Effector memory CD8-positive, alpha-beta T cell (primary cell): ENCODE data around the gene EVL.
A peak's percentile ranks its signal among the peaks of the same experiment; 100 is the strongest.

ENCODE experiments used
- ATAC-seq: fragments of 150-1000 bp; cut with Tn5 transposase; replicated peaks from 2 replicates; pipeline ENCODE4 v1.10.0; 2021; ENCODE audit warnings: mild to moderate bottlenecking, moderate library complexity
- DNase-seq, 3 experiments: peaks; one replicate each; pipeline ENCODE4 v3.0.0; 2021
- H3K27ac Mint-ChIP-seq, 2 donors: one replicate each; pipeline ENCODE4 v1.8.0; 2022; ENCODE audit warnings: mild to moderate bottlenecking in 2 of 2, mixed read lengths in 2 of 2, moderate library complexity in 2 of 2
- H3K27me3 Mint-ChIP-seq, 2 donors: one replicate each; pipeline ENCODE4 v1.8.0; 2022; ENCODE audit warnings: mixed read lengths in 2 of 2
- H3K36me3 Mint-ChIP-seq: one replicate; pipeline ENCODE4 v1.8.0; 2022; ENCODE audit warnings: mild to moderate bottlenecking, moderate library complexity, mixed read lengths; ENCODE audit not compliant: insufficient read depth
- H3K4me1 Mint-ChIP-seq, 2 donors: one replicate each; pipeline ENCODE4 v1.8.0; 2022; ENCODE audit warnings: low read depth in 2 of 2, mixed read lengths in 2 of 2
- H3K4me3 Mint-ChIP-seq, 2 donors: one replicate each; pipeline ENCODE4 v1.8.0; 2022; ENCODE audit warnings: mild to moderate bottlenecking in 2 of 2, mixed read lengths in 2 of 2, moderate library complexity in 2 of 2
- H3K9me3 Mint-ChIP-seq, 2 donors: one replicate each; pipeline ENCODE4 v1.8.0; 2022; ENCODE audit warnings: mixed read lengths in 2 of 2

EVL gene

DNA sequence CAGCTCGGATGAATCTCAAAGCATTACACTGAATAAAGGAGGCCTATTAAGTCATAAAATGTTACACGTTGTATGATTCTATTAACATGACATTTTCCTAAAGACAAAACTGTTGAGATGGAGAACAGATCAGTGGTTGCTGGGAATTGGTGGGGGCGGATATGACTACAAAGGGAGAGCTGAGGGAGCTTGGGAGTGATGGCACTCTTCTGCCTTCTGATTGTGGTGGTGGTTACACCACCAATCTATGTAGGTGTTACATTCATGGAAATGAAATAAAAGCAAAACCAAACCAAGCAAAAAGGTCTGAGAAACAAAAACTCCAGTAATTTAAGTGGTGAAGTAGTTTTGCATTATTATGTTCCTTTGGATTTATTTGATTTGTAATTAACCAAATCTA is 16.4 kb upstream of the EVL start:
- H3K4me3 Mint-ChIP-seq, result peak overlapping the region in 1 of 2 donors; percentile 33
- peaks cover 9 to 25% of the 10 kb centered on the region in 2 donors for H3K4me1 Mint-ChIP-seq
- peak overlapping the region in 1 of 2 donors; percentile 6 for H3K27ac Mint-ChIP-seq
- no peak for DNase-seq
- no peaks in the 10 kb centered on the region for H3K9me3 Mint-ChIP-seq
- no peaks in the 10 kb centered on the region for H3K27me3 Mint-ChIP-seq
- H3K36me3 Mint-ChIP-seq, result peaks cover 6% of the 10 kb centered on the region
- peak; percentile 97 for ATAC-seq

DNA sequence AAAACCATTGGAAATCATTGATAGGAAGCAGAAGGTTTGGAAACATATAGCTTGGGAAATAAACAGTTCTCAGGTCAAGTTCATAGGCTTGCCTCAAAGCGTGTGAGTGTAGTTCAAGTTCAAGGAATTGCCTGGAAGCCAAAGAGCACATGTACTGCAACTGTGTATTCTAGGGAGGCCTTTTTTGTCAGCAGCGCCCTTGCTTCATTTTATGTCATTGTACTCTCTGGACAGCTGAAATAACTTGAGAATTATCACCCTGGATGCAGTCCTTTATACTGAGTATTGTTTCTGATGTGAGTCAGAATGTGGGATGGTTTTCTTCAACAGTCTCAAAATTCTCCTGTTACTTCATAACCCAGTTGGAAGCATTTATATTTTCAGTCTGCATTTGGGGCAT is 16.0 kb upstream of the EVL start:
- Mint-ChIP-seq H3K36me3 (peaks cover 8% of the 10 kb centered on the region), H3K27me3 (no peaks in the 10 kb centered on the region), H3K4me1 (peaks cover 9 to 25% of the 10 kb centered on the region in 2 donors), H3K9me3 (no peaks in the 10 kb centered on the region), H3K4me3 (peak overlapping the region in 1 of 2 donors; percentile 33), H3K27ac (peak overlapping the region; percentile 6 to 44)
- ATAC-seq (no peak), DNase-seq (no peak)

DNA sequence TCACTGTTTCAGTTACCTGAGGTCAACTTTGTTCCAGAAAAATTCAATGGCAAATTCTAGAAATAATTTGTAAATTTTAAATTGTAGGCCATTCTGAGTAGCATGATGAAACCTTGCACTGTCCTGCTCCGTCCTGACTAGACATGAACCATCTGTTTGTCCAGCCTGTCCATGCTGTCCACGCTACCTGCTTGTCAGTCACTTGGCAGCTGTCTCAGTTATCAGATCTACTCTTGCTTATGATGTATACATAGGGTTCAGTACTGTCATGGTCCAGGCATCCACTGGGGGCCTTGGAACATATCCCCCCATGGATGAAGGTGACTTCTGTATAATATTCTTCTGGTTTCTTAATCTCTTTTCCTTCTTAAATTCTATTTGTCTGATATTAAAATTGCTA is 14.1 kb upstream of the EVL start:
- no peak overlapping the region for H3K27ac Mint-ChIP-seq
- no peaks in the 10 kb centered on the region for H3K27me3 Mint-ChIP-seq
- no peak overlapping the region for H3K4me3 Mint-ChIP-seq

DNA sequence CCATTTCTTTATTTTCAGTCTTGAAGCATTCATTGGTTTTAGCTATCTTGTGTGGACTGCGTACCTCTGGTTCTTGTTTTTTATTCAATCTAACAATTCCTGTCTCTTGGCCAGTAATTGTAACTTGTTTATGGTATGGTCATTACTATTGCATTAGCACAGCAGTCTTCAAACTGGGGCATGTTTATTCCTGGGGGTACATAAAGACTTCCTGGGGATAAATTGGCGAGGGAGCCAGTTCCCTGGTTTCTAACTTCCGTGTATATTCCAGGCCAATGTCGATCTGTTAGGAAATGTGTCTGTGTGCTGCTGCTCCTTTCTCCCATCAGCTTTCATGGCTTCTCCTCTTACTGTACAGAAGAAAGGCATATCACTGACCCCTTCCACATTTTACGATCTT is 13.7 kb upstream of the EVL start:
- H3K9me3 Mint-ChIP-seq, result no peaks in the 10 kb centered on the region
- H3K27ac Mint-ChIP-seq, result no peak overlapping the region
- DNase-seq (no peak), ATAC-seq (no peak)
- peaks cover 8 to 25% of the 10 kb centered on the region in 2 donors for H3K4me1 Mint-ChIP-seq
- no peaks in the 10 kb centered on the region for H3K27me3 Mint-ChIP-seq
- H3K36me3 Mint-ChIP-seq, result peaks cover 7% of the 10 kb centered on the region
- no peak overlapping the region for H3K4me3 Mint-ChIP-seq

More for the DNA sequence above, 14.1 kb upstream of the EVL start:
- H3K4me1 Mint-ChIP-seq, result peaks cover 6 to 25% of the 10 kb centered on the region in 2 donors
- no peak for ATAC-seq
- peaks cover 7% of the 10 kb centered on the region for H3K36me3 Mint-ChIP-seq
- no peaks in the 10 kb centered on the region for H3K9me3 Mint-ChIP-seq
- no peak for DNase-seq

DNA sequence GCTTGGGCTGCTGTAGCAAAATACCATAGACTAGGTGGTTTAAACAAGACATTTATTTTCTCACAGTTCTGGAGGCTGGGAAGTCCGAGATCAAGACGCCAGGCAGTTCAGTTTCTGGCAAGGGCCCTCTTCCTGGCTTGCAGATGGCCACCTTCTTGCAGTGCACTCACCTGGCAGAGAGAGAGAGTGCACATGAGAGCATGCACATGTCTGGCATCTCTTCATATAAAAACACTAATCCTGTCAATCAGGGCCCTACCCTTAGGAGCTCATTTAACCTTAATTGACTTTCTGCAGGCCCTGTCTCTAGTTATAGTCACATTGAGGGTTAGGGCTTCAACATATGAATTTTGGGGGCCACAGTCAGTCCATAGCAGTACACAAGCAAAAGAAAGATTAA is 12.4 kb upstream of the EVL start:
- peaks cover 7% of the 10 kb centered on the region for H3K36me3 Mint-ChIP-seq
- peaks cover 14 to 28% of the 10 kb centered on the region in 2 donors for H3K4me1 Mint-ChIP-seq
- no peak for ATAC-seq
- H3K4me3 Mint-ChIP-seq, result no peak overlapping the region
- no peaks in the 10 kb centered on the region for H3K27me3 Mint-ChIP-seq
- H3K27ac Mint-ChIP-seq, result no peak overlapping the region
- no peaks in the 10 kb centered on the region for H3K9me3 Mint-ChIP-seq
- no peak for DNase-seq

- Mint-ChIP-seq H3K9me3 (no peaks in the 10 kb centered on the region), H3K27me3 (no peaks in the 10 kb centered on the region), H3K4me3 (no peak overlapping the region), H3K27ac (no peak overlapping the region), H3K36me3 (peaks cover 10% of the 10 kb centered on the region), H3K4me1 (peaks cover 23 to 29% of the 10 kb centered on the region in 2 donors)
- DNase-seq, result no peak
- ATAC-seq, result no peak
Observed at GRCh38 chr14:100054316-100055075, 10.7 kb upstream of the EVL start.

DNA sequence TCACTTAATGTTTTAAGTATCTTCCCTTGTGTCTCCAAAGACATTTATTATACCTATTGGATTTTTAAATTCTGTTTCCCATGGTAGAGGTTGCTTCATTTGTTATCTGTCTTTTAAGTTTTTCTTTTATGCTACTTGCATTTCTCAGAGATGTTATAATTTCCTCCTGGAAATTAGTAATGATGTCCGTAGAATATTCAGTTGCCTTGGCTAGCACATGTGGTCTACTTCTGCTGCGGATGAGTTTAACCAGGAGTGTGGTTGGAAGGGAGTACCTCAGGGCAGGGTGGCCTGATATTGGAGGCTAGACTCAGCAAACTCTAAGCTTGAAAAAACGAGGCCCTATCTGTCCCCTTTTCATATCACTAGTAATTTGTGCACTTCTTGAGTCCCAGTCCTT is 8.8 kb upstream of the EVL start:
- DNase-seq (no peak), ATAC-seq (no peak)
- Mint-ChIP-seq H3K4me1 (peaks cover 32 to 39% of the 10 kb centered on the region in 2 donors), H3K36me3 (peaks cover 7% of the 10 kb centered on the region), H3K27me3 (no peaks in the 10 kb centered on the region), H3K9me3 (no peaks in the 10 kb centered on the region), H3K27ac (no peak overlapping the region), H3K4me3 (no peak overlapping the region)

GRCh38 chr14:100056964-100057795 is 8.0 kb upstream of the EVL start:
- ATAC-seq (peak; percentile 85), DNase-seq (peak in 2 of 3 experiments; percentile 35 to 41)
- Mint-ChIP-seq H3K4me3 (no peak overlapping the region), H3K9me3 (no peaks in the 10 kb centered on the region), H3K4me1 (peaks cover 37 to 47% of the 10 kb centered on the region in 2 donors), H3K36me3 (peaks cover 7% of the 10 kb centered on the region), H3K27ac (peak overlapping the region; percentile 39 to 59), H3K27me3 (no peaks in the 10 kb centered on the region)

DNA sequence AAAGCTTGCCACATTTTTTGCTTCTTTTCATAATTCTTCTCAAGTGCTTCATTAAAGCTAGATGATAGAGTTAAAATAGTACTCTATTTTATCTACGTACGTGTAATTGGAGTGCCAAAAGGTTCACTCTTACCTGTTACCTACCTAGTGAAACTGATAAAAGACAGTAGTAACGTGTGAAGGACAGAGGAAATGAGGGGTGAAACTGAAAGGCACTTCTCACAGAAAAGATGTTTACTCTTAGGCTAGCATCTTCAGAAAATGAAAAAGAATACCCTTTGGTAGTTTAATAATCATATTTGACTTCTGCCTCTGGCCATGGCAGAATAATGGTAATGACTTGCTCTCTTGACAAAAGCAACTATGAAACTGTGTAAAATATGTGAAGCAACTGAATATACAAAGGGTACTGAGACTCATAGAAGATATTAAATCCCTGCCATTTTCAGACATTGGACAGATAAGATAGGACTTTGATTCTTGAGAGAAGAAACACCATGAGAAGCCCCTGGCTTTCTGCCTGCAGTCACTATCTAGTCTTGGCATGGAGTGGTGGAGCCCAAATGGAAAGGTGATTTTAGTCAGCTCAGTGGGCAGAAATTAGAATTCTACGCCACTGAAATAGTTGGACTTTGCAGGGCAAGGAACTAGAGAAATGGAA is 6.3 kb upstream of the EVL start:
- Mint-ChIP-seq H3K4me1 (peaks cover 53 to 64% of the 10 kb centered on the region in 2 donors), H3K27me3 (no peaks in the 10 kb centered on the region), H3K27ac (peak overlapping the region; percentile 62 to 93), H3K4me3 (peak overlapping the region; percentile 60 to 75), H3K9me3 (no peaks in the 10 kb centered on the region), H3K36me3 (peaks cover 17% of the 10 kb centered on the region)
- ATAC-seq (peak; percentile 48), DNase-seq (no peak)

DNA sequence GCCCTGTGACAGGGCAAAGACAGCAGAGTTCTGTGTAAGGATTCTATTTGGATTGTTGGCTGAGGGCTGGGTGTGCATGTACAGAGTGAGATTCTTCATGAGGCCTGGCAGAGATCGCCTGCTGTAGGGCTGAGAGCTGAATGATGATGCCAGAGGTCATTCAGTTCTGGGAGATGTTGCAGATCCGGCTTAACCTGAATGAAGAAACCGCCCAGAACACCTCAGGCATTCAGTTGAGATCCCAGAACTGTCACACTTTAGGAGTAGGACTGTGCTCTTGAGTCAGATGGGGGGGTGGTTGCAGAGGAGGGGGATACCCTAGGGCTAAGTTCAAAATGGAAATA is 5.8 kb upstream of the EVL start:
- Mint-ChIP-seq H3K27ac (peak overlapping the region; percentile 62 to 93), H3K9me3 (no peaks in the 10 kb centered on the region), H3K4me3 (peak overlapping the region; percentile 60 to 75), H3K36me3 (peaks cover 13% of the 10 kb centered on the region), H3K27me3 (no peaks in the 10 kb centered on the region), H3K4me1 (peaks cover 57 to 69% of the 10 kb centered on the region in 2 donors)
- DNase-seq, result no peak
- ATAC-seq, result no peak

- Mint-ChIP-seq H3K27ac (peak overlapping the region; percentile 93 to 98), H3K27me3 (no peaks in the 10 kb centered on the region), H3K36me3 (peaks cover 23% of the 10 kb centered on the region), H3K4me1 (peaks cover 67 to 82% of the 10 kb centered on the region in 2 donors), H3K4me3 (peak overlapping the region; percentile 46 to 92), H3K9me3 (no peaks in the 10 kb centered on the region)
- ATAC-seq (no peak), DNase-seq (no peak)
Observed at GRCh38 chr14:100060760-100061159, 4.5 kb upstream of the EVL start.

GRCh38 chr14:100062590-100062989 is 2.6 kb upstream of the EVL start:
- Mint-ChIP-seq H3K9me3 (no peaks in the 10 kb centered on the region), H3K36me3 (peaks cover 40% of the 10 kb centered on the region), H3K4me3 (peak overlapping the region; percentile 84 to 92), H3K27me3 (no peaks in the 10 kb centered on the region), H3K27ac (peak overlapping the region; percentile 93 to 98), H3K4me1 (peaks cover 71 to 83% of the 10 kb centered on the region in 2 donors)
- ATAC-seq (no peak), DNase-seq (no peak)

GRCh38 chr14:100063314-100063941 is 1.8 kb upstream of the EVL start:
- DNase-seq (no peak), ATAC-seq (no peak)
- Mint-ChIP-seq H3K27ac (peak overlapping the region; percentile 93 to 98), H3K4me1 (peaks cover 74 to 85% of the 10 kb centered on the region in 2 donors), H3K36me3 (peaks cover 48% of the 10 kb centered on the region), H3K27me3 (no peaks in the 10 kb centered on the region), H3K9me3 (no peaks in the 10 kb centered on the region), H3K4me3 (peak overlapping the region; percentile 84 to 92)
